ENCODE results near the gene TOR3A. TPM values are rescaled to one million over a fixed set of nuclear protein-coding genes. Genes with fewer than 3 reads are reported as not detected.
"Not testable (repeated sequence)": the region's sequence is repeated elsewhere in the genome, so short reads cannot be mapped to it uniquely, and the experiment has no call there.

The TOR3A gene
- total and polyA plus RNA-seq, 2 of the 8 experiments (the other 6 are each of a cell fraction or from before 2014, with no cell fraction given) = 15.3 to 21.4 TPM

DNA sequence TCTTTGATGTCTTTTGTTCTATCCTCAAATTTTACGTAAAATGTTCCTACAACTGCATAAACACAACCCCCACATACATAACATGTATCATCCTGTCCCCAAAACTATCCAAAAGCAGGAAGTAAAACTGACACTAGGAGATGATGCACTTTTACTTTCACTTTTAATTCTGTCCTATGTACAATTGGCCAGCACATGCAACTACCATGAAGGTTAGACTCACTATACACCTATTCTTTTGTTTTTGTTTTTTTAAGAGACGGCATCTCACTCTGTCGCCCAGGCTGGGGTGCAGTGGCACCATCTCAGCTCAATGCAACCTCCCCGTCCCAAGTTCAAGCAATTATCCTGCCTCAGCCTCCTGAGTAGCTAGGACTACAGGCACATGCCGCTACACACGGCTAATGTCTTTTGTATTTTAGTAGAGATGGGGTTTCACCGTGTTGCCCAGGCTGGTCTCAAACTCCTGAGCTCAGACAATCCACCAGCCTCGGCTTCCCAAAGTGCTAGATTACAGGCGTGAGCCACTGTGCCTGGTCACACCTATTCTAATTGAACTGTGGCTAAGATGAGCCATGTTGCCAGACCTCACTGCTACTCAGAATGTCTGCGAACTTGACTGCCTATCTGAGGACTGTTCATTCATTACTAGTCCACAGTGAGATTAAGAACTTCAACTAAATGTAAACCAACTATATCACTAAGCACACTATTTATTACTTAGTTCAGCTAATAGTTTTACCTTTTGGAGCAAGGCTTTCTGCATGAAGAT is 48.0 kb downstream of the TOR3A start (continued):
- TF ChIP-seq SAP30 (IDR thresholded peaks at IDR 0.05; ENCODE audit: insufficient read depth, insufficient replicate concordance, low read length) (no peak), GTF2F1 (IDR thresholded peaks at IDR 0.05; ENCODE audit: borderline replicate concordance, low read depth, low read length) (no peak), TEAD4 (IDR thresholded peaks at IDR 0.05; ENCODE audit: low read depth, low read length) (no peak), ATF3 (IDR thresholded peaks at IDR 0.05; ENCODE audit: insufficient read depth, low read depth, low read length) (no peak), JUND (IDR thresholded peaks at IDR 0.05; ENCODE audit: low read length) (no peak), CEBPB (IDR thresholded peaks at IDR 0.05; ENCODE audit: low read depth, low read length) (no peak), HDAC6 (IDR thresholded peaks at IDR 0.05; ENCODE audit: low read depth, low read length) (no peak)

GRCh38 chr1:179135168-179135567 is 53.3 kb downstream of the TOR3A start:
- H3K4me3 ChIP-seq (ENCODE audit: extremely low read depth in 1 of 4, insufficient read depth in 2 of 4, low read depth in 3 of 4, low read length in 4 of 4); CTCF ChIA-PET (ENCODE audit: partially characterized antibody); H3K9ac ChIP-seq (replicated peaks in 1 of 4; ENCODE audit: extremely low read depth in 1 of 4, low read depth in 3 of 4, low read length in 3 of 4); H2BK120ac ChIP-seq (replicated peaks; ENCODE audit: low read depth, low read length); H2BK15ac ChIP-seq (ENCODE audit: low read length); H3K56ac ChIP-seq (replicated peaks; ENCODE audit: insufficient read length, low read depth, low read length); H4K91ac ChIP-seq (replicated peaks; ENCODE audit: insufficient read length, low read length); H3K36me3 ChIP-seq (ENCODE audit: control insufficient read depth in 2 of 4, insufficient read depth in 4 of 4, low read length in 3 of 4); H3K4me2 ChIP-seq (ENCODE audit: insufficient read depth in 1 of 2, low read depth in 2 of 2, low read length in 2 of 2); H3K18ac ChIP-seq (ENCODE audit: extremely low read depth, low read length); H4K8ac ChIP-seq (ENCODE audit: extremely low read depth, insufficient read depth, low read length); H3K23me2 ChIP-seq (ENCODE audit: low read depth, low read length); H2BK20ac ChIP-seq (ENCODE audit: low read length); POLR2A ChIA-PET (ENCODE audit: partially characterized antibody); H4K20me1 ChIP-seq (replicated peaks in 1 of 2; ENCODE audit: control insufficient read depth in 1 of 2, insufficient read depth in 2 of 2, low read length in 2 of 2); H2AFZ ChIP-seq (ENCODE audit: low read length); DNase-seq (ENCODE audit: low read depth in 1 of 2, low spot score in 2 of 2); H3K27me3 ChIP-seq (replicated peaks in 1 of 4; ENCODE audit: control insufficient read depth in 3 of 4, extremely low read depth in 1 of 4, insufficient read depth in 3 of 4, low read length in 3 of 4); H4K5ac ChIP-seq (ENCODE audit: insufficient read length, low read depth, low read length); H3K14ac ChIP-seq (ENCODE audit: insufficient read length); H3K79me1 ChIP-seq (ENCODE audit: low read depth, low read length); H3K23ac ChIP-seq (ENCODE audit: insufficient read length); H3K4me1 ChIP-seq (replicated peaks in 1 of 4; ENCODE audit: control insufficient read depth in 3 of 4, insufficient read depth in 4 of 4, low read length in 3 of 4); H3K4ac ChIP-seq (replicated peaks; ENCODE audit: insufficient read length, low read depth, low read length); FAIRE-seq; H2AK5ac ChIP-seq (ENCODE audit: low read depth, low read length); H2BK12ac ChIP-seq (ENCODE audit: low read depth, low read length); H3K27ac ChIP-seq (ENCODE audit: low read depth, low read length); H2BK5ac ChIP-seq (ENCODE audit: low read depth, low read length): not testable (repeated sequence)
- peaks cover 0 to 14% of the 10 kb centered on the region in 2 experiments; a peak in 1 of 4 replicates for H3K79me2 ChIP-seq (ENCODE audit: control insufficient read depth in 1 of 2, insufficient read depth in 2 of 2, low read length in 2 of 2)
- peaks cover 6 to 30% of the 10 kb centered on the region in 2 experiments; a peak in 3 of 4 replicates for H3K9me3 ChIP-seq (ENCODE audit: insufficient read depth in 2 of 2, low read depth in 1 of 2, low read length in 1 of 2)
- 100% methylated on average over 3 of the region's 27 CpGs; no CpG with 5 or more reads in 1 of the 2 experiments for WGBS, 2 experiments (ENCODE audit: extremely low coverage in 1 of 2, insufficient coverage in 1 of 2, insufficient read length in 1 of 2, insufficient replicate concordance in 2 of 2, low coverage in 1 of 2, low lambda C conversion rate in 2 of 2, missing lambda C conversion rate in 1 of 2)

All from H1 (cell line).